Heart right ventricle (tissue), 16 donors: Measurements from ENCODE around the gene NR1I2. TPM values are rescaled to one million over a fixed set of nuclear protein-coding genes. Genes with fewer than 3 reads are reported as not detected.

Experiments
- ATAC-seq, 8 donors: fragments of 200-7000 bp; cut with Tn5 transposase; one replicate each; pipeline ENCODE4 v1.9.1; 2020; ENCODE audit warnings: mild to moderate bottlenecking in 8 of 8, moderate library complexity in 8 of 8, moderate number of reproducible peaks in 1 of 8
- DNase-seq, 2 donors: peaks; one replicate each; pipeline ENCODE4 v3.0.0-alpha.2; 2020
- H3K27ac ChIP-seq, 10 donors: fragments of 200-600 bp; sonication (generic) in 2 of 10; one replicate each; pipeline versions ENCODE4 v1.5.0 to v1.8.0; 2020 to 2022; ENCODE audit warnings: mild to moderate bottlenecking in 3 of 10
- H3K27me3 ChIP-seq, 7 donors: fragments of 200-600 bp; one replicate each; pipeline ENCODE4 v1.8.0; 2021 to 2022; ENCODE audit warnings: mild to moderate bottlenecking in 2 of 7
- H3K36me3 ChIP-seq, 9 donors: fragments of 200-600 bp; sonication (generic) in 1 of 9; one replicate each; pipeline versions ENCODE4 v1.5.0 to v1.8.0; 2020 to 2022; ENCODE audit warnings: mild to moderate bottlenecking in 2 of 9
- H3K4me1 ChIP-seq, 9 donors: fragments of 200-600 bp; sonication (generic) in 1 of 9; one replicate each; pipeline versions ENCODE4 v1.5.0 to v1.8.0; 2020 to 2022; ENCODE audit warnings: mild to moderate bottlenecking in 4 of 9
- H3K4me3 ChIP-seq, 10 donors: fragments of 200-600 bp; sonication (generic) in 2 of 10; one replicate each; pipeline versions ENCODE4 v1.5.0 to v1.8.0; 2020 to 2022; ENCODE audit warnings: mild to moderate bottlenecking in 7 of 10, moderate library complexity in 2 of 10
- H3K9me3 ChIP-seq, 11 donors: fragments of 200-600 bp in 10 of 11; sonication (generic) in 2 of 11; one replicate each; pipeline versions ENCODE4 v1.5.0 to v1.8.0; 2013 to 2022; ENCODE audit warnings: mild to moderate bottlenecking in 2 of 11, control low read depth in 1 of 11, moderate library complexity in 1 of 11
- WGBS, 2 donors: extraction: QIAGEN DNeasy Blood & Tissue Kit; methylation state at CpG; one replicate each; pipeline ENCODE4 v1.1.7; 2013; ENCODE audit warnings: inconsistent platforms in 1 of 2; 5-methylcytosine and 5-hydroxymethylcytosine counted together
- intact Hi-C, 10 donors: fragments of 100-400 bp; cut with DNase I; formaldehyde crosslinking; loops; one replicate each; pipeline versions ENCODE4 v1.11.1 to v1.14.2; 2022
- polyA plus RNA-seq, 2 donors: library from polyadenylated mRNA; stranded (reverse); fragments of 200-250 nt; gene quantifications; one replicate each; pipeline ENCODE4 v1.2.3, GENCODE V29; 2013
- total RNA-seq, 10 donors: library from RNA; stranded (reverse); fragmentation: NEBNext Ultra II Directional in 3 of 10; extraction: Animal tissue kit (Norgen Biotek cat#: 25700) in 3 of 10; gene quantifications; one replicate each; pipeline versions ENCODE4 v1.2.1 to v1.2.4, GENCODE V29; 2021 to 2023
- TF ChIP-seq, protein P1 (sequence below), 9 donors: fragments of 200-600 bp; sonication (generic) in 2 of 9; IDR thresholded peaks; one replicate each; pipeline versions ENCODE4 v1.5.0 to v1.8.0; 2021 to 2022; ENCODE audit warnings: antibody characterized with exemption in 9 of 9, mild to moderate bottlenecking in 5 of 9, moderate library complexity in 1 of 9
- donor health status: Arrhythmogenic right ventricular cardiomyopathy.
- donor health status: ischemic (EF 13 %, LVEDD 7.1; RV severe dilation, severe dysfunction).
- donor health status: healthy with polysubstance abuse.
- donor health status: DM: no; HTN: yes; CAD: no.
- donor health status: DM: no; HTN: no; CAD: no.
- donor health status: ischemic (EF 25% LVEDD 6.9; RV normal size, moderate dysfunction).
- donor health status: ischemic (EF 25% LVEDD 5.7; RV mildly dilated, moderate dysfunction).
- donor health status: healthy.
- donor health status: DM: yes; HTN: yes; CAD: no.
- donor health status: Ischemic cardiomyopathy.
- donor health status: ischemic (EF 35%, LVEDD 5.7; RV mildly dilated, moderate dysfunction).
- donor health status: nonischemic (EF 11% LVEDD 7.7; RV severe dilation, severe dysfunction).
- donor health status: DM: yes; HTN: yes; CAD: no.
- donor health status: PGD.
- donor health status: ischemic (EF 29% LVEDD 5.4; RV normal size, mild dysfunction).
- donor health status: nonischemic (EF 23%, LVEDD 6.1; RV moderate dilation, normal function).

NR1I2 gene
- total and polyA plus RNA-seq, 12 donors = 0.03 to 0.31 (median 0.21) TPM; not detected in 3

DNA sequence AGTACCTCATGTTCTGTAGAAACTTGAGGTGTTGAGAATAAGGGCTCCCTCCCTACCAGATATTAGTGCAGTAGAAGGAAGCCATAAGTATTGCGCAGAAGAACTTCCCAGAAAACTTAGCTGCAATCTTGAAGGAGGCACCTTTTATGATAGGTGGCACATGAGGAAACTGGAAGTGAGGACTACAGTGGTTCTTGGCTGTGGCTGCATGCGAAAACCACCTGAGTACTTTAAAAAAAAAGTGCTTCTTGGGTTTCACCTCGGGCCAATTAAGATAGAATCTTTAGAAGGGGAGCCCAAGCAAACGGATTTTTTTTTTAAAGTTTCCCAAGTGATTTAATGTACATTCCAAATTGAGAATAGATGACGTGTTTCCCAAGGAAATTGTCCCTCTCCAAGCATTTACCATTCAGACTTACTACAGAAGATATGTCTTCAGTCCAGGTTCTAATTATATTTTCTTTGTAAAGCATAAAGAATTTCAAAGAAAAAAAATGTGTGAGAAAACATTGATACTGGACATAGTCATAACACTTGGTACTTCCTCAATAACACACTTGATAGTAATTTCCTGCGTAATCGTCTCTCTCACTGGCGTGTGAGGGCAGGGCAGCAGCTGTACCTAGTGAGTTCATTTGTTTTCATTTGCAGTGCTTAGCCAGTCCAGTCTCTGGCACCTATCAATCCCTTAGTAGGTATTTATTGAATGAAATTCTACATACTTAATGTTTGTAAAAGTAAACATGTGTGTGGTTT lies 12.3 kb upstream of the NR1I2 start:
- Histone ChIP-seq H3K27me3 (no peaks in the 10 kb centered on the region), H3K36me3 (no peaks in the 10 kb centered on the region), H3K4me1 (peaks cover 0 to 8% (median 0%) of the 10 kb centered on the region in 9 donors), H3K9me3 (no peaks in the 10 kb centered on the region), H3K4me3 (no peak overlapping the region), H3K27ac (no peak overlapping the region)
- DNase-seq = no peak
- WGBS, 2 donors = 61 to 67% methylated on average over 8 of the region's 8 CpGs
- TF ChIP-seq, protein P1, sequence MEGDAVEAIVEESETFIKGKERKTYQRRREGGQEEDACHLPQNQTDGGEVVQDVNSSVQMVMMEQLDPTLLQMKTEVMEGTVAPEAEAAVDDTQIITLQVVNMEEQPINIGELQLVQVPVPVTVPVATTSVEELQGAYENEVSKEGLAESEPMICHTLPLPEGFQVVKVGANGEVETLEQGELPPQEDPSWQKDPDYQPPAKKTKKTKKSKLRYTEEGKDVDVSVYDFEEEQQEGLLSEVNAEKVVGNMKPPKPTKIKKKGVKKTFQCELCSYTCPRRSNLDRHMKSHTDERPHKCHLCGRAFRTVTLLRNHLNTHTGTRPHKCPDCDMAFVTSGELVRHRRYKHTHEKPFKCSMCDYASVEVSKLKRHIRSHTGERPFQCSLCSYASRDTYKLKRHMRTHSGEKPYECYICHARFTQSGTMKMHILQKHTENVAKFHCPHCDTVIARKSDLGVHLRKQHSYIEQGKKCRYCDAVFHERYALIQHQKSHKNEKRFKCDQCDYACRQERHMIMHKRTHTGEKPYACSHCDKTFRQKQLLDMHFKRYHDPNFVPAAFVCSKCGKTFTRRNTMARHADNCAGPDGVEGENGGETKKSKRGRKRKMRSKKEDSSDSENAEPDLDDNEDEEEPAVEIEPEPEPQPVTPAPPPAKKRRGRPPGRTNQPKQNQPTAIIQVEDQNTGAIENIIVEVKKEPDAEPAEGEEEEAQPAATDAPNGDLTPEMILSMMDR (IDR thresholded peaks at IDR 0.05) = no peak
- ATAC-seq = peak in 6 of 8 donors; percentile 52 to 75 (median 58)
- intact Hi-C loops = no loop called here

DNA sequence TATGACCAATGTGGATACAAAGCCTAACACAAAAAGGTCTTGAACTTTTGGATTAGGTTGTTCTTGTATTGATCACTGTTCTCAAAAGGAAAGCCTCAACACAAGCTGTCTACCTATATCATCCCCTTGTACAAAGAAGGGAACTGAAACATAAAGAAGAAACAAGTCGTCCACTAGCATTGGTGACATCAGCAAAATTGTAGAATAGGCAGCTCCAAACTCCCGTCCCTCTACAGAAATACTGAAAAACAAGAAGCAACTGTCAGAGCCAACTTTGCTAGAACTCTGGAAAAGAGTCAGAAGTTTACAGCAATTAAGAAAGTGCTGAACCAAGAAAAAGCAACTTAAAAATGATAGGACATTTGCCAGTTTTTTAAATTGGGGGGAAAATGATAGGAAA lies 7.5 kb upstream of the NR1I2 start:
- peak overlapping the region in 1 of 10 donors; percentile 5 for H3K27ac ChIP-seq
- peaks cover 0 to 3% (median 0%) of the 10 kb centered on the region in 9 donors for H3K4me1 ChIP-seq
- DNase-seq (no peak), ATAC-seq (no peak)
- TF ChIP-seq, protein P1 (IDR thresholded peaks at IDR 0.05) = no peak
- H3K9me3 ChIP-seq = peaks cover 0 to 17% (median 5%) of the 10 kb centered on the region in 11 donors
- no peaks in the 10 kb centered on the region for H3K27me3 ChIP-seq
- H3K36me3 ChIP-seq = no peaks in the 10 kb centered on the region
- WGBS, 2 donors = 49 to 60% methylated on average over 2 of the region's 2 CpGs
- intact Hi-C loops = no loop called here
- H3K4me3 ChIP-seq = no peak overlapping the region

DNA sequence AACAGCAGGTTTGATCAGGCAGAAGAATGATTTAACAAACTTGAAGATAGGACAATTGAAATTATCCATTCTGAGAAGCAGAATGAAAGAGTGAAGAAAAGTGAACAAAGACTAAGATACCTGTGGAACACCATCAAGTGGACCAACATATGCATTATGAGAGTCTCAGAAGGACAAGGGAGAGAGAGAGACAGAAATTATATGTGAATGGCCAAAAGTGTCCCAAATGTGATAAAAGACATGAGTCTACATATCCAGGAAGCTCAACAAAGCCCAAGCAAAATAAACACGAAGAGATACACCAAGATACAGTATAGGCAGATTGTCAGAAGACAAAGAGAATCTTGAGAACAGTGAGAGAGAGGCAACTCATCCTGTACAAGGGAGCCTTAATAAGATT lies 5.6 kb upstream of the NR1I2 start:
- Histone ChIP-seq H3K27me3 (no peaks in the 10 kb centered on the region), H3K4me1 (peaks cover 0 to 8% (median 0%) of the 10 kb centered on the region in 9 donors), H3K36me3 (no peaks in the 10 kb centered on the region), H3K9me3 (peaks cover 0 to 17% (median 5%) of the 10 kb centered on the region in 11 donors), H3K4me3 (no peak overlapping the region), H3K27ac (no peak overlapping the region)
- DNase-seq (no peak), ATAC-seq (no peak)
- 51 to 54% methylated on average over 1 of the region's 1 CpG for WGBS, 2 donors
- TF ChIP-seq, protein P1 (IDR thresholded peaks at IDR 0.05) = no peak
- intact Hi-C loops = no loop called here

DNA sequence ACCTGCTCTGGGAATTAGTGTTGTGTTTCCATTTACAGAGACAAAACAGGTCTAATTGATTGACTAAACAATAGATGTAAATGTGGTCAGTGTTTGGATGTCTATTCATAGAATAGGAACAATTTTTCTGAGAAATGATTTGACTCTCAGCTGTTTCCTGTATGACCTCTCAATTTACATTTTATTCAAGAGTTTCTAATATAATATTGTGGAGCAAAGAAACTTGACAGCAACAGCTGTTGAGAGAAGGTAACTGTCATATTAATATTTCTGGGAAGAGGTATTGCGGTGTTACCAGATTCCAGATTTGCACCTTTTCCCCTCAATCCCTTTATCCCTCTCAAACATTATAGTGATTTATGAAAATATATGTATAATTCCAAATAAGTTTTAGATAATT lies 3.7 kb upstream of the NR1I2 start:
- peaks cover 0 to 8% (median 0%) of the 10 kb centered on the region in 9 donors for H3K4me1 ChIP-seq
- intact Hi-C loops = no loop called here
- ATAC-seq = no peak
- DNase-seq = no peak
- 97 to 100% methylated on average over 1 of the region's 1 CpG for whole genome bisulfite sequencing, 2 donors
- TF ChIP-seq, protein P1 (IDR thresholded peaks at IDR 0.05) = no peak
- H3K9me3 ChIP-seq = peaks cover 0 to 17% (median 5%) of the 10 kb centered on the region in 11 donors
- H3K4me3 ChIP-seq = no peak overlapping the region
- H3K36me3 ChIP-seq = no peaks in the 10 kb centered on the region
- H3K27me3 ChIP-seq = no peaks in the 10 kb centered on the region
- no peak overlapping the region for H3K27ac ChIP-seq
